Liver (tissue), 9 donors: ENCODE results near the gene KCNN3. TPM values are rescaled to one million over a fixed set of nuclear protein-coding genes. Genes with fewer than 3 reads are reported as not detected.

ENCODE experiments used
- DNase-seq: peaks from one replicate; pipeline ENCODE4 v3.0.0-alpha.2; 2017; ENCODE audit warnings: low spot score
- H3K27ac ChIP-seq, 2 donors: one replicate each; pipeline ENCODE4 v1.7.0; 2013; ENCODE audit warnings: inconsistent platforms in 2 of 2, low read length in 2 of 2, control low read depth in 1 of 2, low read depth in 1 of 2, mild to moderate bottlenecking in 1 of 2
- H3K27me3 ChIP-seq, 4 donors: one replicate each; pipeline versions ENCODE4 v1.6.1 to v1.7.0; 2013; ENCODE audit warnings: low read length in 3 of 4, inconsistent platforms in 1 of 4, mild to moderate bottlenecking in 1 of 4, moderate library complexity in 1 of 4; ENCODE audit not compliant: control insufficient read depth in 4 of 4, insufficient read depth in 4 of 4
- H3K36me3 ChIP-seq, 4 donors: one replicate each; pipeline versions ENCODE4 v1.6.1 to v1.7.0; 2013; ENCODE audit warnings: low read length in 3 of 4, mild to moderate bottlenecking in 3 of 4, low read depth in 1 of 4, moderate library complexity in 1 of 4; ENCODE audit not compliant: control insufficient read depth in 4 of 4, insufficient read depth in 3 of 4
- H3K4me1 ChIP-seq, 4 donors: one replicate each; pipeline versions ENCODE4 v1.6.1 to v1.7.0; 2013; ENCODE audit warnings: low read length in 3 of 4, mild to moderate bottlenecking in 3 of 4, moderate library complexity in 1 of 4; ENCODE audit not compliant: control insufficient read depth in 4 of 4, insufficient read depth in 4 of 4
- H3K4me3 ChIP-seq, 3 donors: one replicate each; pipeline versions ENCODE4 v1.6.1 to v1.7.0; 2013; ENCODE audit warnings: low read length in 3 of 3, control low read depth in 1 of 3, low read depth in 1 of 3, mild to moderate bottlenecking in 1 of 3
- H3K9ac ChIP-seq, 2 donors: one replicate each; pipeline ENCODE4 v1.7.0; 2013; ENCODE audit warnings: low read length in 2 of 2, mild to moderate bottlenecking in 2 of 2, moderate library complexity in 2 of 2, control low read depth in 1 of 2, low read depth in 1 of 2
- H3K9me3 ChIP-seq, 4 donors: one replicate each; pipeline versions ENCODE4 v1.6.1 to v1.7.0; 2013; ENCODE audit warnings: low read length in 3 of 4; ENCODE audit not compliant: control insufficient read depth in 4 of 4
- EGR1 ChIP-seq, 2 donors: IDR thresholded peaks; 2 replicates each; pipeline ENCODE4 v1.6.1; 2016 to 2018; ENCODE audit warnings: antibody characterized with exemption in 2 of 2, low read depth in 2 of 2
- FOXA1 ChIP-seq: IDR thresholded peaks from 2 replicates; pipeline ENCODE4 v1.6.1; 2016; ENCODE audit warnings: antibody characterized with exemption
- FOXA2 ChIP-seq: IDR thresholded peaks from 2 replicates; pipeline ENCODE4 v1.6.1; 2016; ENCODE audit warnings: antibody characterized with exemption
- HNF4G ChIP-seq: IDR thresholded peaks from 2 replicates; pipeline ENCODE4 v1.6.1; 2016; ENCODE audit warnings: antibody characterized with exemption
- JUND ChIP-seq, 2 donors: IDR thresholded peaks; 2 replicates each; pipeline ENCODE4 v1.6.1; 2016; ENCODE audit warnings: antibody characterized with exemption in 2 of 2
- MAX ChIP-seq: IDR thresholded peaks from 2 replicates; pipeline ENCODE4 v1.6.1; 2016; ENCODE audit warnings: antibody characterized with exemption
- NR2F2 ChIP-seq: IDR thresholded peaks from 2 replicates; pipeline ENCODE4 v1.6.1; 2016; ENCODE audit warnings: antibody characterized with exemption
- RAD21 ChIP-seq, 2 donors: IDR thresholded peaks; 2 replicates each; pipeline ENCODE4 v1.6.1; 2016; ENCODE audit warnings: antibody characterized with exemption in 2 of 2, mild to moderate bottlenecking in 2 of 2
- REST ChIP-seq: IDR thresholded peaks from 2 replicates; pipeline ENCODE4 v1.6.1; 2016; ENCODE audit warnings: antibody characterized with exemption, mild to moderate bottlenecking
- RXRA ChIP-seq, 2 donors: IDR thresholded peaks; 2 replicates each; pipeline ENCODE4 v1.6.1; 2017 to 2018; ENCODE audit warnings: antibody characterized with exemption in 2 of 2, mild to moderate bottlenecking in 1 of 2
- SP1 ChIP-seq: IDR thresholded peaks from 2 replicates; pipeline ENCODE4 v1.6.1; 2018; ENCODE audit warnings: antibody characterized with exemption, mild to moderate bottlenecking
- TAF1 ChIP-seq: conservative IDR thresholded peaks from 2 replicates; pipeline ENCODE4 v1.6.1; 2016; ENCODE audit warnings: antibody characterized with exemption, mild to moderate bottlenecking
- YY1 ChIP-seq: IDR thresholded peaks from 2 replicates; pipeline ENCODE4 v1.6.1; 2016; ENCODE audit warnings: antibody characterized with exemption, mild to moderate bottlenecking
- WGBS: extraction: QIAGEN DNeasy Blood & Tissue Kit; methylation state at CpG from one replicate; pipeline ENCODE4 v1.1.7; 2013; 5-methylcytosine and 5-hydroxymethylcytosine counted together
- polyA plus RNA-seq, 2 donors: library from polyadenylated mRNA; stranded (reverse) in 1 of 2; unstranded in 1 of 2; fragments of 200-250 nt in 1 of 2; fragments of >200 nt in 1 of 2; fragmentation: Nextera tagmentation in 1 of 2; extraction: Ambion mirVana in 1 of 2; gene quantifications; one replicate each; pipeline versions ENCODE4 v1.2.1 to v1.2.3, GENCODE V29; 2013 to 2015
- total RNA-seq, 2 donors: library from RNA; depleted of rRNA; stranded (reverse); fragments of >200 nt; gene quantifications; one replicate each; pipeline ENCODE4 v1.2.3, GENCODE V29; 2014
- TF ChIP-seq, protein P1 (sequence below): fragments of 150-350 bp; IDR thresholded peaks from 2 replicates; pipeline ENCODE4 v1.5.1; 2017; ENCODE audit warnings: improper control_type of control experiment, low read depth, low read length; ENCODE audit not compliant: missing input control
- TF ChIP-seq, protein P2 (sequence below): IDR thresholded peaks from 2 replicates; pipeline ENCODE4 v1.6.1; 2016; ENCODE audit warnings: antibody characterized with exemption
- donor health status: healthy.
- donor health status: healthy.
- donor health status: healthy.
- donor health status: healthy.
- donor health status: healthy.

Gene KCNN3
- total and polyA plus RNA-seq, 4 donors = 0.09 to 0.68 (median 0.15) TPM

GRCh38 chr1:154832384-154832783, 37.7 kb downstream of the KCNN3 start:
- H3K4me3 ChIP-seq = no peak overlapping the region
- H3K4me1 ChIP-seq = no peaks in the 10 kb centered on the region
- no peaks in the 10 kb centered on the region for H3K27me3 ChIP-seq
- no peaks in the 10 kb centered on the region for H3K36me3 ChIP-seq
- TF ChIP-seq MAX (no peak), TAF1 (no peak), FOXA2 (no peak)
- TF ChIP-seq, protein P1, sequence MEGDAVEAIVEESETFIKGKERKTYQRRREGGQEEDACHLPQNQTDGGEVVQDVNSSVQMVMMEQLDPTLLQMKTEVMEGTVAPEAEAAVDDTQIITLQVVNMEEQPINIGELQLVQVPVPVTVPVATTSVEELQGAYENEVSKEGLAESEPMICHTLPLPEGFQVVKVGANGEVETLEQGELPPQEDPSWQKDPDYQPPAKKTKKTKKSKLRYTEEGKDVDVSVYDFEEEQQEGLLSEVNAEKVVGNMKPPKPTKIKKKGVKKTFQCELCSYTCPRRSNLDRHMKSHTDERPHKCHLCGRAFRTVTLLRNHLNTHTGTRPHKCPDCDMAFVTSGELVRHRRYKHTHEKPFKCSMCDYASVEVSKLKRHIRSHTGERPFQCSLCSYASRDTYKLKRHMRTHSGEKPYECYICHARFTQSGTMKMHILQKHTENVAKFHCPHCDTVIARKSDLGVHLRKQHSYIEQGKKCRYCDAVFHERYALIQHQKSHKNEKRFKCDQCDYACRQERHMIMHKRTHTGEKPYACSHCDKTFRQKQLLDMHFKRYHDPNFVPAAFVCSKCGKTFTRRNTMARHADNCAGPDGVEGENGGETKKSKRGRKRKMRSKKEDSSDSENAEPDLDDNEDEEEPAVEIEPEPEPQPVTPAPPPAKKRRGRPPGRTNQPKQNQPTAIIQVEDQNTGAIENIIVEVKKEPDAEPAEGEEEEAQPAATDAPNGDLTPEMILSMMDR = no peak
- DNase-seq = no peak
- 89% methylated on average over 2 of the region's 2 CpGs for WGBS
- no peak overlapping the region for H3K9ac ChIP-seq
- H3K27ac ChIP-seq = no peak overlapping the region
- H3K9me3 ChIP-seq = no peaks in the 10 kb centered on the region

- no peak overlapping the region for H3K27ac ChIP-seq
- 83% methylated on average over 2 of the region's 2 CpGs for WGBS
Measured at GRCh38 chr1:154831462-154831861, 38.6 kb downstream of the KCNN3 start.

DNA sequence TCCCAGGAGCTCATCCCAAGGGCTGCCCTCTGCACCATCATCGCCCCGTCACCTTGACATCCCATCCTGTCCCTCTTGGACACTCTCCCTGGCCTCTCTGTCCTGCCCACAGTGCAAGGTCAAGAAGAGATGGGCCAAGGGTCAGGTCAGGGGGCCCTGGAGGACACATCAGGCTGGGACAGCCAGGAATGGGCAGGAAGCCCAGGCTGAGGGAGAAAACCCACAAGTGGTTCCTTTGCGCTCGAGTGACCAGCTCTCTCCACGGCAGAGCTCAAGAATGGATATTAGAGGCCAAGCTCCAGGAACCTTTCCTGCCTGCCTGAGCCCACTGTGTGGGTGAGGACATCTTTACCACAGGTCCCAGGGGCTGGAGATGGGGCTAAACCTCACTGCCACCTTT, 41.0 kb downstream of the KCNN3 start:
- H3K27me3 ChIP-seq = no peaks in the 10 kb centered on the region
- H3K27ac ChIP-seq = no peak overlapping the region
- H3K9ac ChIP-seq = no peak overlapping the region
- no peak overlapping the region for H3K4me3 ChIP-seq
- TF ChIP-seq HNF4G (no peak), FOXA2 (no peak), FOXA1 (no peak), NR2F2 (no peak), RAD21 (IDR thresholded peaks at IDR 0.05) (no peak), YY1 (no peak), RXRA (IDR thresholded peaks at IDR 0.05) (no peak), REST (no peak), SP1 (no peak), TAF1 (no peak), EGR1 (IDR thresholded peaks at IDR 0.05; ENCODE audit: low read depth in 2 of 2) (no peak), JUND (IDR thresholded peaks at IDR 0.05) (no peak), MAX (no peak)
- TF ChIP-seq, protein P1 = no peak
- TF ChIP-seq, protein P2, sequence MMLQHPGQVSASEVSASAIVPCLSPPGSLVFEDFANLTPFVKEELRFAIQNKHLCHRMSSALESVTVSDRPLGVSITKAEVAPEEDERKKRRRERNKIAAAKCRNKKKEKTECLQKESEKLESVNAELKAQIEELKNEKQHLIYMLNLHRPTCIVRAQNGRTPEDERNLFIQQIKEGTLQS = no peak
- no peaks in the 10 kb centered on the region for H3K36me3 ChIP-seq
- 89% methylated on average over 5 of the region's 5 CpGs for WGBS
- H3K9me3 ChIP-seq = no peaks in the 10 kb centered on the region
- DNase-seq = no peak
- no peaks in the 10 kb centered on the region for H3K4me1 ChIP-seq

More at GRCh38 chr1:154831462-154831861, 38.6 kb downstream of the KCNN3 start:
- Histone ChIP-seq H3K4me1 (no peaks in the 10 kb centered on the region), H3K9ac (no peak overlapping the region), H3K9me3 (no peaks in the 10 kb centered on the region), H3K36me3 (no peaks in the 10 kb centered on the region), H3K4me3 (no peak overlapping the region), H3K27me3 (no peaks in the 10 kb centered on the region)
- no peak for DNase-seq
- TF ChIP-seq MAX (no peak), JUND (IDR thresholded peaks at IDR 0.05) (no peak)
